WTC11 (cell line): ENCODE measurements around the gene ATP2B3.

ENCODE experiments used
- ARID4B ChIP-seq: sonication (generic); formaldehyde crosslinking; IDR thresholded peaks from 2 replicates; pipeline ENCODE4 v1.8.0; 2023; ENCODE audit warnings: missing genetic modification reagents, mild to moderate bottlenecking, borderline replicate concordance
- CTCF ChIP-seq: fragments of 200-600 bp; IDR thresholded peaks from 2 replicates; pipeline ENCODE4 v1.8.0; 2022; ENCODE audit warnings: antibody characterized with exemption
- FOXK1 ChIP-seq: sonication (generic); formaldehyde crosslinking; IDR thresholded peaks from 2 replicates; pipeline ENCODE4 v1.8.0; 2022; ENCODE audit warnings: mild to moderate bottlenecking, moderate library complexity, missing genetic modification reagents
- IRF1 ChIP-seq: sonication (generic); formaldehyde crosslinking; IDR thresholded peaks from 2 replicates; pipeline ENCODE4 v1.8.0; 2023; ENCODE audit warnings: missing genetic modification reagents
- NR2C2 ChIP-seq: sonication (generic); formaldehyde crosslinking; IDR thresholded peaks from 2 replicates; pipeline ENCODE4 v1.8.0; 2022; ENCODE audit warnings: mild to moderate bottlenecking, missing genetic modification reagents
- TF ChIP-seq, protein P1 (sequence below): sonication (generic); formaldehyde crosslinking; IDR thresholded peaks from 2 replicates; pipeline ENCODE4 v1.8.1; 2022; ENCODE audit warnings: mild to moderate bottlenecking, moderate library complexity, missing genetic modification reagents
- TF ChIP-seq, protein P2 (sequence below): sonication (generic); formaldehyde crosslinking; IDR thresholded peaks from 2 replicates; pipeline ENCODE4 v1.8.0; 2023; ENCODE audit warnings: mild to moderate bottlenecking, missing genetic modification reagents
- TF ChIP-seq, protein P3 (sequence below): sonication (generic); formaldehyde crosslinking; IDR thresholded peaks from 2 replicates; pipeline ENCODE4 v1.8.0; 2022; ENCODE audit warnings: mild to moderate bottlenecking, missing genetic modification reagents

DNA sequence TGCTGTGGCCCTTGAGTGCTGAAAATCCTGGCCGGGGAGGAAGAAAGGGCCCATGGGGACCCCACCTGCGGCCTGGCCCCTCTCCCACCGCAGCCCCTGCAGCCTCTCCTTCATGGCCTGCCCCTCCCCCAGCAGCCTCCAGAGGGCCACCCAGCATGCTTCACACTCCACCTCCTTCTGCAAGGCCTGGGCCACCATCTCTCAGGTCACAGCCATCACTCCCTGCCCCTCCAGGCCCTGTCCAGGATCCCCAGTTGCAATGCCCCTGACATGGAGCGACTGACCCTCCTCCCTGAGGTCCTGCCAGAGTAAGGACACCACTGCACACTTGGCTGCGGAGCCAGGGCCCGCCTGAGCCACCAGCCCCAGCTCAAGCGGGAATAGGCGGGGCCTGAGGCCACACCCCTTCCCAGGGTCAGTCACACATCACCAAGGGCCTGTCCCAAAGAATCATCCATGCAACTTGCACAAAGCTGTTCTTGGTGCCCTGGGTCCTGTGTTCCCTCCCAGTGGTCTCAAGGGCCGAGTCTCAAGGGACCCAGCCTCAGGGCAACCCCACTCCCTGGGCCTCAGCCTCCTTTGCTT lies 48.6 kb downstream of the ATP2B3 start:
- TF ChIP-seq CTCF (no peak), FOXK1 (CRISPR knock-in tag) (no peak), ARID4B (CRISPR knock-in tag) (no peak), NR2C2 (CRISPR knock-in tag) (no peak), IRF1 (CRISPR knock-in tag) (no peak)
- TF ChIP-seq, protein P1, sequence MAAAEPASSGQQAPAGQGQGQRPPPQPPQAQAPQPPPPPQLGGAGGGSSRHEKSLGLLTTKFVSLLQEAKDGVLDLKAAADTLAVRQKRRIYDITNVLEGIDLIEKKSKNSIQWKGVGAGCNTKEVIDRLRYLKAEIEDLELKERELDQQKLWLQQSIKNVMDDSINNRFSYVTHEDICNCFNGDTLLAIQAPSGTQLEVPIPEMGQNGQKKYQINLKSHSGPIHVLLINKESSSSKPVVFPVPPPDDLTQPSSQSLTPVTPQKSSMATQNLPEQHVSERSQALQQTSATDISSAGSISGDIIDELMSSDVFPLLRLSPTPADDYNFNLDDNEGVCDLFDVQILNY (CRISPR knock-in tag) = no peak
- TF ChIP-seq, protein P2, sequence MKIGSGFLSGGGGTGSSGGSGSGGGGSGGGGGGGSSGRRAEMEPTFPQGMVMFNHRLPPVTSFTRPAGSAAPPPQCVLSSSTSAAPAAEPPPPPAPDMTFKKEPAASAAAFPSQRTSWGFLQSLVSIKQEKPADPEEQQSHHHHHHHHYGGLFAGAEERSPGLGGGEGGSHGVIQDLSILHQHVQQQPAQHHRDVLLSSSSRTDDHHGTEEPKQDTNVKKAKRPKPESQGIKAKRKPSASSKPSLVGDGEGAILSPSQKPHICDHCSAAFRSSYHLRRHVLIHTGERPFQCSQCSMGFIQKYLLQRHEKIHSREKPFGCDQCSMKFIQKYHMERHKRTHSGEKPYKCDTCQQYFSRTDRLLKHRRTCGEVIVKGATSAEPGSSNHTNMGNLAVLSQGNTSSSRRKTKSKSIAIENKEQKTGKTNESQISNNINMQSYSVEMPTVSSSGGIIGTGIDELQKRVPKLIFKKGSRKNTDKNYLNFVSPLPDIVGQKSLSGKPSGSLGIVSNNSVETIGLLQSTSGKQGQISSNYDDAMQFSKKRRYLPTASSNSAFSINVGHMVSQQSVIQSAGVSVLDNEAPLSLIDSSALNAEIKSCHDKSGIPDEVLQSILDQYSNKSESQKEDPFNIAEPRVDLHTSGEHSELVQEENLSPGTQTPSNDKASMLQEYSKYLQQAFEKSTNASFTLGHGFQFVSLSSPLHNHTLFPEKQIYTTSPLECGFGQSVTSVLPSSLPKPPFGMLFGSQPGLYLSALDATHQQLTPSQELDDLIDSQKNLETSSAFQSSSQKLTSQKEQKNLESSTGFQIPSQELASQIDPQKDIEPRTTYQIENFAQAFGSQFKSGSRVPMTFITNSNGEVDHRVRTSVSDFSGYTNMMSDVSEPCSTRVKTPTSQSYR (CRISPR knock-in tag) = no peak
- TF ChIP-seq, protein P3, sequence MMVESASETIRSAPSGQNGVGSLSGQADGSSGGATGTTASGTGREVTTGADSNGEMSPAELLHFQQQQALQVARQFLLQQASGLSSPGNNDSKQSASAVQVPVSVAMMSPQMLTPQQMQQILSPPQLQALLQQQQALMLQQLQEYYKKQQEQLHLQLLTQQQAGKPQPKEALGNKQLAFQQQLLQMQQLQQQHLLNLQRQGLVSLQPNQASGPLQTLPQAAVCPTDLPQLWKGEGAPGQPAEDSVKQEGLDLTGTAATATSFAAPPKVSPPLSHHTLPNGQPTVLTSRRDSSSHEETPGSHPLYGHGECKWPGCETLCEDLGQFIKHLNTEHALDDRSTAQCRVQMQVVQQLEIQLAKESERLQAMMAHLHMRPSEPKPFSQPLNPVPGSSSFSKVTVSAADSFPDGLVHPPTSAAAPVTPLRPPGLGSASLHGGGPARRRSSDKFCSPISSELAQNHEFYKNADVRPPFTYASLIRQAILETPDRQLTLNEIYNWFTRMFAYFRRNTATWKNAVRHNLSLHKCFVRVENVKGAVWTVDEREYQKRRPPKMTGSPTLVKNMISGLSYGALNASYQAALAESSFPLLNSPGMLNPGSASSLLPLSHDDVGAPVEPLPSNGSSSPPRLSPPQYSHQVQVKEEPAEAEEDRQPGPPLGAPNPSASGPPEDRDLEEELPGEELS (CRISPR knock-in tag) = no peak
